Loucy (cell line): ENCODE data around the gene UGT1A9.

ENCODE experiments used
- EZH2phosphoT487 ChIP-seq: fragments of 200-600 bp; IDR thresholded peaks from 2 replicates; pipeline ENCODE4 v1.6.1; 2018; ENCODE audit warnings: antibody characterized with exemption, mild to moderate bottlenecking, moderate library complexity, borderline replicate concordance
- TF ChIP-seq, protein P1 (sequence below): fragments of 200-600 bp; sonication (generic); conservative IDR thresholded peaks from 2 replicates; pipeline ENCODE4 v1.5.1; 2014; ENCODE audit warnings: mild to moderate bottlenecking, antibody characterized with exemption, low read length

GRCh38 chr2:233769260-233769659, 97.6 kb downstream of the UGT1A9 start:
- TF ChIP-seq, protein P1, sequence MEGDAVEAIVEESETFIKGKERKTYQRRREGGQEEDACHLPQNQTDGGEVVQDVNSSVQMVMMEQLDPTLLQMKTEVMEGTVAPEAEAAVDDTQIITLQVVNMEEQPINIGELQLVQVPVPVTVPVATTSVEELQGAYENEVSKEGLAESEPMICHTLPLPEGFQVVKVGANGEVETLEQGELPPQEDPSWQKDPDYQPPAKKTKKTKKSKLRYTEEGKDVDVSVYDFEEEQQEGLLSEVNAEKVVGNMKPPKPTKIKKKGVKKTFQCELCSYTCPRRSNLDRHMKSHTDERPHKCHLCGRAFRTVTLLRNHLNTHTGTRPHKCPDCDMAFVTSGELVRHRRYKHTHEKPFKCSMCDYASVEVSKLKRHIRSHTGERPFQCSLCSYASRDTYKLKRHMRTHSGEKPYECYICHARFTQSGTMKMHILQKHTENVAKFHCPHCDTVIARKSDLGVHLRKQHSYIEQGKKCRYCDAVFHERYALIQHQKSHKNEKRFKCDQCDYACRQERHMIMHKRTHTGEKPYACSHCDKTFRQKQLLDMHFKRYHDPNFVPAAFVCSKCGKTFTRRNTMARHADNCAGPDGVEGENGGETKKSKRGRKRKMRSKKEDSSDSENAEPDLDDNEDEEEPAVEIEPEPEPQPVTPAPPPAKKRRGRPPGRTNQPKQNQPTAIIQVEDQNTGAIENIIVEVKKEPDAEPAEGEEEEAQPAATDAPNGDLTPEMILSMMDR = no peak
- no peak for TF ChIP-seq EZH2phosphoT487
